Common myeloid progenitor, CD34-positive (primary cell): Measurements from ENCODE around the gene ZCCHC14.
"Not testable (repeated sequence)": the region's sequence is repeated elsewhere in the genome, so short reads cannot be mapped to it uniquely, and the experiment has no call there.

ENCODE experiments used
- CTCF ChIA-PET: fragments of 350-600 bp; sonication (Branson Sonifier 250); formaldehyde crosslinking; loops from one replicate; lab custom pipeline; 2021; ENCODE audit warnings: antibody characterized with exemption; lab: Charles Lee
- POLR2A ChIA-PET: fragments of 350-600 bp; sonication (Branson Sonifier 250); formaldehyde crosslinking; loops from one replicate; lab custom pipeline; 2021; ENCODE audit warnings: antibody characterized with exemption; lab: Charles Lee
- DNase-seq, 3 donors: peaks; one replicate each; pipeline versions ENCODE4 v3.0.0 to v3.0.0-alpha.2; 2013
- H3K27ac ChIP-seq, 2 experiments: 1 replicate in 1 of 2; 2 replicates in 1 of 2; pipeline ENCODE4 v1.7.0; 2013; ENCODE audit warnings: inconsistent platforms in 2 of 2, low read length in 2 of 2, mild to moderate bottlenecking in 2 of 2, low read depth in 1 of 2, moderate library complexity in 1 of 2; ENCODE audit not compliant: severe bottlenecking in 2 of 2, insufficient read depth in 1 of 2, poor library complexity in 1 of 2
- H3K27me3 ChIP-seq, 5 experiments: replicated peaks in 2 of 5; 1 replicate in 3 of 5; 2 replicates in 2 of 5; pipeline versions ENCODE4 v1.6.1 to v1.7.0; 2013; ENCODE audit warnings: low read length in 4 of 5, mild to moderate bottlenecking in 2 of 5, moderate library complexity in 2 of 5, inconsistent platforms in 1 of 5; ENCODE audit not compliant: insufficient read depth in 5 of 5, control insufficient read depth in 4 of 5
- H3K36me3 ChIP-seq, 4 experiments: 1 replicate in 2 of 4; 2 replicates in 2 of 4; pipeline versions ENCODE4 v1.6.1 to v1.7.0; 2013; ENCODE audit warnings: low read length in 3 of 4, control low read depth in 1 of 4, mild to moderate bottlenecking in 1 of 4; ENCODE audit not compliant: control insufficient read depth in 4 of 4, insufficient read depth in 4 of 4
- H3K4me1 ChIP-seq, 4 experiments: 1 replicate in 3 of 4; 2 replicates in 1 of 4; pipeline versions ENCODE4 v1.6.1 to v1.7.1; 2013; ENCODE audit warnings: low read length in 3 of 4, mild to moderate bottlenecking in 3 of 4, control low read depth in 1 of 4, inconsistent platforms in 1 of 4, moderate library complexity in 1 of 4; ENCODE audit not compliant: control insufficient read depth in 4 of 4, insufficient read depth in 4 of 4; ENCODE audit errors: control extremely low read depth in 1 of 4
- H3K4me3 ChIP-seq, 7 experiments: 1 replicate in 4 of 7; 2 replicates in 3 of 7; pipeline versions ENCODE4 v1.5.1 to v1.7.0; 2013; ENCODE audit warnings: mild to moderate bottlenecking in 7 of 7, low read length in 6 of 7, moderate library complexity in 6 of 7, inconsistent platforms in 2 of 7, low read depth in 2 of 7, control low read depth in 1 of 7; ENCODE audit not compliant: insufficient read depth in 4 of 7, control insufficient read depth in 1 of 7; ENCODE audit errors: extremely low read depth in 1 of 7
- H3K9me3 ChIP-seq, 5 experiments: 1 replicate in 4 of 5; 2 replicates in 1 of 5; pipeline versions ENCODE4 v1.6.1 to v1.7.1; 2013; ENCODE audit warnings: low read length in 4 of 5, mild to moderate bottlenecking in 2 of 5, inconsistent platforms in 1 of 5, low read depth in 1 of 5, moderate library complexity in 1 of 5; ENCODE audit not compliant: control insufficient read depth in 4 of 5, insufficient read depth in 2 of 5; ENCODE audit errors: control extremely low read depth in 1 of 5
- WGBS: methylation state at CpG from one replicate; pipeline ENCODE4 v1.1.5; 2013; ENCODE audit not compliant: insufficient coverage; 5-methylcytosine and 5-hydroxymethylcytosine counted together

ZCCHC14 gene

GRCh38 chr16:87486282-87486681, 6.5 kb downstream of the ZCCHC14 start:
- no peaks in the 10 kb centered on the region for H3K9me3 ChIP-seq
- WGBS: 81% methylated on average over 6 of the region's 8 CpGs
- ChIA-PET CTCF (interaction anchor here (1.3 to 1.6 kb wide), 2 partner anchors 15 to 22 kb away, joined by 4 to 6 read pairs; no protein-coding TSS in a partner anchor), POLR2A (no interaction called here)
- peaks cover 0 to 24% (median 22%) of the 10 kb centered on the region in 4 experiments for H3K4me1 ChIP-seq
- no peak overlapping the region for H3K27ac ChIP-seq
- no peaks in the 10 kb centered on the region for H3K27me3 ChIP-seq
- DNase-seq: no peak
- no peak overlapping the region for H3K4me3 ChIP-seq
- H3K36me3 ChIP-seq: peaks cover 0 to 5% (median 2%) of the 10 kb centered on the region in 4 experiments

GRCh38 chr16:87485792-87486191, 7.0 kb downstream of the ZCCHC14 start:
- WGBS: 100% methylated on average over 3 of the region's 4 CpGs
- H3K27ac ChIP-seq, DNase-seq, H3K27me3 ChIP-seq, POLR2A ChIA-PET, H3K9me3 ChIP-seq, H3K4me3 ChIP-seq, H3K36me3 ChIP-seq: not testable (repeated sequence)
- CTCF ChIA-PET: interaction anchor here (1.6 kb wide), 1 partner anchor 15 kb away, joined by 4 read pairs; no protein-coding TSS in a partner anchor
- H3K4me1 ChIP-seq: peaks cover 0 to 19% (median 17%) of the 10 kb centered on the region in 4 experiments

GRCh38 chr16:87484487-87485331, 8.1 kb downstream of the ZCCHC14 start:
- no peak overlapping the region for H3K27ac ChIP-seq

GRCh38 chr16:87483481-87483880, 9.3 kb downstream of the ZCCHC14 start:
- H3K27ac ChIP-seq: no peak overlapping the region
- no peak overlapping the region for H3K4me3 ChIP-seq
- ChIA-PET POLR2A (interaction anchor here (0.6 kb wide), 1 partner anchor 17 kb away, joined by 3 read pairs; no protein-coding TSS in a partner anchor), CTCF (no interaction called here)
- no peaks in the 10 kb centered on the region for H3K27me3 ChIP-seq
- no peaks in the 10 kb centered on the region for H3K9me3 ChIP-seq
- peaks cover 0 to 4% (median 2%) of the 10 kb centered on the region in 4 experiments for H3K4me1 ChIP-seq
- DNase-seq: no peak
- 100% methylated on average over 1 of the region's 5 CpGs for WGBS
- H3K36me3 ChIP-seq: peaks cover 0 to 5% (median 2%) of the 10 kb centered on the region in 4 experiments

More at GRCh38 chr16:87484487-87485331, 8.1 kb downstream of the ZCCHC14 start:
- POLR2A ChIA-PET: no interaction called here
- DNase-seq: no peak
- H3K36me3 ChIP-seq: peaks cover 0 to 5% (median 2%) of the 10 kb centered on the region in 4 experiments
- CTCF ChIA-PET: interaction anchor here (1.6 kb wide), 1 partner anchor 14 kb away, joined by 4 read pairs; no protein-coding TSS in a partner anchor
- H3K4me1 ChIP-seq: peaks cover 0 to 9% (median 6%) of the 10 kb centered on the region in 4 experiments
- over 99% methylated on average over 12 of the region's 22 CpGs for WGBS
- H3K4me3 ChIP-seq: no peak overlapping the region
- H3K27me3 ChIP-seq: no peaks in the 10 kb centered on the region
- H3K9me3 ChIP-seq: no peaks in the 10 kb centered on the region

GRCh38 chr16:87482670-87483069, 10.2 kb downstream of the ZCCHC14 start:
- H3K4me3 ChIP-seq, H3K27ac ChIP-seq, CTCF ChIA-PET, H3K27me3 ChIP-seq, H3K9me3 ChIP-seq, H3K36me3 ChIP-seq, H3K4me1 ChIP-seq, POLR2A ChIA-PET, DNase-seq: not testable (repeated sequence)
- 100% methylated on average over 1 of the region's 6 CpGs for WGBS

GRCh38 chr16:87482266-87482665, 10.6 kb downstream of the ZCCHC14 start:
- CTCF ChIA-PET: no interaction called here
- Histone ChIP-seq H3K36me3 (peaks cover 0 to 5% (median 2%) of the 10 kb centered on the region in 4 experiments), H3K27ac (no peak overlapping the region), H3K9me3 (no peaks in the 10 kb centered on the region), H3K4me1 (peaks cover 0 to under 1% (median 0%) of the 10 kb centered on the region in 4 experiments), H3K27me3 (no peaks in the 10 kb centered on the region), H3K4me3 (no peak overlapping the region)
- WGBS: 100% methylated on average over 6 of the region's 9 CpGs
- DNase-seq: no peak
- POLR2A ChIA-PET: no interaction called here

GRCh38 chr16:87481711-87482110, 11.1 kb downstream of the ZCCHC14 start:
- H3K36me3 ChIP-seq, H3K4me3 ChIP-seq, CTCF ChIA-PET, H3K4me1 ChIP-seq, H3K27ac ChIP-seq, DNase-seq, H3K27me3 ChIP-seq, H3K9me3 ChIP-seq, POLR2A ChIA-PET: not testable (repeated sequence)
- 80% methylated on average over 1 of the region's 5 CpGs for WGBS
